Caco-2 (cell line): ENCODE data around the gene LMO2. TPM values are rescaled to one million over a fixed set of nuclear protein-coding genes. Genes with fewer than 3 reads are reported as not detected.

ENCODE experiments used
- BruUV-seq: library from RNA; stranded (reverse); fragments of 400-500 nt; replicated peaks from 2 replicates; lab custom pipeline; 2021; lab: Mats Ljungman, UMichigan
- CTCF ChIA-PET: fragments of 300-600 bp; sonication (Branson Sonifier 250); formaldehyde crosslinking; loops from one replicate; lab custom pipeline; 2022; ENCODE audit warnings: antibody characterized with exemption; lab: Charles Lee
- POLR2A ChIA-PET: fragments of 300-600 bp; sonication (Branson Sonifier 250); formaldehyde crosslinking; loops from one replicate; lab custom pipeline; 2022; ENCODE audit warnings: antibody characterized with exemption; lab: Charles Lee
- DNase-seq, 2 experiments: peaks; one replicate each; pipeline versions ENCODE4 v3.0.0 to v3.0.0-alpha.2; 2020 to 2022
- H3K27me3 ChIP-seq: replicated peaks from 2 replicates; pipeline ENCODE4 v1.6.0; 2011; ENCODE audit warnings: low read length; ENCODE audit not compliant: control insufficient read depth, insufficient read depth
- H3K36me3 ChIP-seq: 2 replicates; pipeline ENCODE4 v1.5.1; 2011; ENCODE audit warnings: low read length; ENCODE audit not compliant: control insufficient read depth, insufficient read depth
- H3K4me1 ChIP-seq: fragments of 250-450 bp; sonication (Bioruptor Pico); 2 replicates; pipeline ENCODE4 v1.5.1; 2020; ENCODE audit warnings: mild to moderate bottlenecking
- H3K4me3 ChIP-seq: 2 replicates; pipeline ENCODE4 v1.5.1; 2011; ENCODE audit warnings: low read depth, mild to moderate bottlenecking, control low read depth, low read length
- H3K9me3 ChIP-seq: fragments of 250-450 bp; sonication (Bioruptor Pico); 2 replicates; pipeline ENCODE4 v1.5.1; 2020; ENCODE audit warnings: mild to moderate bottlenecking, moderate library complexity
- H3K27ac Mint-ChIP-seq: one replicate; pipeline ENCODE4 v1.8.0; 2022; ENCODE audit warnings: mixed read lengths; ENCODE audit not compliant: unreplicated experiment
- H3K27me3 Mint-ChIP-seq: one replicate; pipeline ENCODE4 v1.8.0; 2022; ENCODE audit warnings: mixed read lengths; ENCODE audit not compliant: insufficient read depth, unreplicated experiment
- H3K36me3 Mint-ChIP-seq: one replicate; pipeline ENCODE4 v1.8.0; 2022; ENCODE audit warnings: mild to moderate bottlenecking, mixed read lengths; ENCODE audit not compliant: insufficient read depth, unreplicated experiment
- H3K4me1 Mint-ChIP-seq: one replicate; pipeline ENCODE4 v1.8.0; 2022; ENCODE audit warnings: low read depth, mixed read lengths; ENCODE audit not compliant: unreplicated experiment
- H3K4me3 Mint-ChIP-seq: one replicate; pipeline ENCODE4 v1.8.0; 2022; ENCODE audit warnings: mild to moderate bottlenecking, moderate library complexity, mixed read lengths; ENCODE audit not compliant: unreplicated experiment
- H3K9me3 Mint-ChIP-seq: one replicate; pipeline ENCODE4 v1.8.0; 2022; ENCODE audit warnings: mixed read lengths; ENCODE audit not compliant: unreplicated experiment
- CTCF ChIP-seq, 2 experiments: fragments of 200-600 bp in 1 of 2; IDR thresholded peaks; 1 replicate in 1 of 2; 2 replicates in 1 of 2; pipeline versions ENCODE4 v1.5.1 to v1.8.0; 2011 to 2022; ENCODE audit warnings: antibody characterized with exemption in 1 of 2, control low read depth in 1 of 2, inconsistent platforms in 1 of 2, low read depth in 1 of 2, low read length in 1 of 2, mild to moderate bottlenecking in 1 of 2, moderate library complexity in 1 of 2; ENCODE audit not compliant: insufficient read depth in 1 of 2, severe bottlenecking in 1 of 2, unreplicated experiment in 1 of 2
- intact Hi-C: fragments of 100-400 bp; cut with micrococcal nuclease; formaldehyde crosslinking; loops from one replicate; pipeline ENCODE4 v1.10.0; 2022; ENCODE audit not compliant: unreplicated experiment
- total RNA-seq: library from RNA; stranded (reverse); gene quantifications from 2 replicates; pipeline ENCODE4 v1.2.3, GENCODE V29; 2022

Gene LMO2
- total RNA-seq, 1 experiment from 2014 or later = 0.29 TPM

DNA sequence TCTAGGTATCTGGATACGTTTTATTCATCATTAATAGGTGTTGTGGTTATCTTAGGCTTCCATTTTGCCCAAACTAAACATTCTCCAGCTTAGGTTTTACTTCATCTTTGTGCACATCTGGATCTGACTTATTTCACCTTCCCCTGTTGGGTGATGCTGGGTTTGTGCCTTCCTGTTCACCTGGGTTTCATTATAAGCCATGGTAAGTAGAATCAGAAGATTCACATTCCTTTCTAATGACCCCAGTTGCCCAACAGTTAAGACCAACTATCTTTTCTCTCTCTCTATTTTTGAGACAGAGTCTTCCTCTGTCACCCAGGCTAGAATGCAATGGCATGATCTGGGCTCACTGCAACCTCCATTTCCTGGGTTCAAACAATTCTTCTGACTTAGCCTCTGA, 44.6 kb downstream of the LMO2 start:
- Mint-ChIP-seq H3K36me3 (no peaks in the 10 kb centered on the region), H3K4me3 (no peak overlapping the region), H3K27me3 (peaks cover 30% of the 10 kb centered on the region), H3K9me3 (no peaks in the 10 kb centered on the region), H3K27ac (no peak overlapping the region), H3K4me1 (no peaks in the 10 kb centered on the region)
- BruUV-seq = no TSS peak
- no peaks in the 10 kb centered on the region for H3K4me1 ChIP-seq
- no peak for TF ChIP-seq CTCF (IDR thresholded peaks at IDR 0.05; ENCODE audit: insufficient read depth in 1 of 2, low read depth in 1 of 2, low read length in 1 of 2, severe bottlenecking in 1 of 2, unreplicated experiment in 1 of 2)
- no peaks in the 10 kb centered on the region for H3K9me3 ChIP-seq
- H3K4me3 ChIP-seq = no peak overlapping the region
- POLR2A ChIA-PET = no interaction called here
- H3K27me3 ChIP-seq = peaks cover 1% of the 10 kb centered on the region
- CTCF ChIA-PET = no interaction called here
- H3K36me3 ChIP-seq = no peaks in the 10 kb centered on the region
- DNase-seq = no peak
- intact Hi-C loops = no loop called here

DNA sequence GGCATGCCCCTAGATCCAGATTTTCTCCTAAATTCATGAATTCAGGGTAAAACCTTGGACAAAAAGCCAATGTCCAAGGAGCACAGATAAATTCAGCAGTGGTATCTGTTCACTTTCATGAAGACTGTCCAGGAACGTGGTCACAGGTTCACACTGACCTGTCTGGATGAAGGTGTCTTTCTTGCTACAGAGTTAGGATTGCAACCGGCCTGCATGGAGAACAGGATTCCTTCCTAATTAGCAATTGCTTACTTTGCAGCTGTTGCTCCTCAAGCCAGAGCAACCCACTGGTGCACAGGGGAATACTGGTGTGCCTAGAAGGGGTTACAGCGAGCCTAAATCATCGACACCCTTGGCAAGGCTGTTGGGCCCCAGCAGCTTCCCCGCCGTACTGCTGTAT, 47.6 kb downstream of the LMO2 start:
- H3K4me1 Mint-ChIP-seq = no peaks in the 10 kb centered on the region
- no peaks in the 10 kb centered on the region for H3K9me3 ChIP-seq
- H3K27ac Mint-ChIP-seq = no peak overlapping the region
- no peaks in the 10 kb centered on the region for H3K36me3 ChIP-seq
- H3K27me3 ChIP-seq = no peaks in the 10 kb centered on the region; the same call in 1 of the 2 replicates
- H3K36me3 Mint-ChIP-seq = no peaks in the 10 kb centered on the region
- no peak overlapping the region for H3K4me3 ChIP-seq
- no peak overlapping the region for H3K4me3 Mint-ChIP-seq
- H3K4me1 ChIP-seq = no peaks in the 10 kb centered on the region
- peaks cover 27% of the 10 kb centered on the region for H3K27me3 Mint-ChIP-seq
- intact Hi-C loops = no loop called here
- CTCF ChIA-PET = interaction anchor here (1.3 kb wide), 1 partner anchor 10 kb away, joined by 7 read pairs; no protein-coding TSS in a partner anchor
- POLR2A ChIA-PET = no interaction called here
- BruUV-seq = no TSS peak
- TF ChIP-seq CTCF (IDR thresholded peaks at IDR 0.05; ENCODE audit: insufficient read depth in 1 of 2, low read depth in 1 of 2, low read length in 1 of 2, severe bottlenecking in 1 of 2, unreplicated experiment in 1 of 2) = no peak
- DNase-seq = no peak
- no peaks in the 10 kb centered on the region for H3K9me3 Mint-ChIP-seq

DNA sequence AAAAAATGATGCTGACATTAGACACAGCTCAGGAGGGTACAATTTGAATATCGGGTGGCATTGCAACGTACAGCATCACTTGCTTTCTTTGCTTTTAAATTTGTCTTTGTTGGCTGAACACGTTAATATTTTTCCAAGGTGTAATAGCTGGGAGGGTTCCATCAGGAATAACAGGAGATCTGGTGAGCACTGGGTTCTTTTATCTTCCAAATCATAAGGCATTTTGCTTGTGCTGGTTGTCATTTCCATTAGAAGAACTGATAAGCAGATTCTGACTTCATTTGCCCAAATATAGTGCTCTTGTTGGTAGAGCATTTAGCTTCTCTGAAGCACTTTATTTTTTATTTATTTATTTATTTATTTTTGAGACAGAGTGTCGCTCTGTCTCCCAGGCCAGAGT, 48.9 kb downstream of the LMO2 start:
- Mint-ChIP-seq H3K4me3 (no peak overlapping the region), H3K36me3 (no peaks in the 10 kb centered on the region), H3K27me3 (peaks cover 18% of the 10 kb centered on the region), H3K9me3 (no peaks in the 10 kb centered on the region), H3K4me1 (no peaks in the 10 kb centered on the region), H3K27ac (no peak overlapping the region)
- Histone ChIP-seq H3K4me1 (no peaks in the 10 kb centered on the region), H3K27me3 (no peaks in the 10 kb centered on the region; the same call in 1 of the 2 replicates), H3K9me3 (no peaks in the 10 kb centered on the region), H3K36me3 (no peaks in the 10 kb centered on the region), H3K4me3 (no peak overlapping the region)
- ChIA-PET POLR2A (no interaction called here), CTCF (interaction anchor here (1.3 kb wide), 1 partner anchor 9 kb away, joined by 7 read pairs; no protein-coding TSS in a partner anchor)
- no peak for DNase-seq
- no peak for TF ChIP-seq CTCF (IDR thresholded peaks at IDR 0.05; ENCODE audit: insufficient read depth in 1 of 2, low read depth in 1 of 2, low read length in 1 of 2, severe bottlenecking in 1 of 2, unreplicated experiment in 1 of 2)
- no TSS peak for BruUV-seq
- intact Hi-C loops = no loop called here
